ENCODE measurements around the gene IFITM5. TPM values are rescaled to one million over a fixed set of nuclear protein-coding genes. Genes with fewer than 3 reads are reported as not detected.

IFITM5 gene
- polyA plus RNA-seq, 1 donor from 2014 or later, result not detected

GRCh38 chr11:261624-262023, 37.7 kb downstream of the IFITM5 start:
- H3K27me3 Mint-ChIP-seq, result no peaks in the 10 kb centered on the region
- H3K9me3 Mint-ChIP-seq, result peaks cover 0 to 4% (median 3%) of the 10 kb centered on the region in 3 donors
- no peak overlapping the region for H3K4me3 Mint-ChIP-seq
- H3K4me1 Mint-ChIP-seq, result peaks cover 9 to 11% (median 10%) of the 10 kb centered on the region in 3 donors
- H3K27ac Mint-ChIP-seq, result peak overlapping the region in 1 of 3 donors; percentile 39
- no peaks in the 10 kb centered on the region for H3K36me3 Mint-ChIP-seq

GRCh38 chr11:259413-259812, 39.9 kb downstream of the IFITM5 start:
- no peak overlapping the region for H3K4me3 Mint-ChIP-seq
- H3K4me1 Mint-ChIP-seq, result peaks cover 11 to 18% (median 14%) of the 10 kb centered on the region in 3 donors
- H3K9me3 Mint-ChIP-seq, result peaks cover 0 to 4% (median 3%) of the 10 kb centered on the region in 3 donors
- H3K36me3 Mint-ChIP-seq, result no peaks in the 10 kb centered on the region
- no peak overlapping the region for H3K27ac Mint-ChIP-seq
- H3K27me3 Mint-ChIP-seq, result no peaks in the 10 kb centered on the region

- H3K27me3 Mint-ChIP-seq, result no peaks in the 10 kb centered on the region
- peaks cover 0 to 4% (median 3%) of the 10 kb centered on the region in 3 donors for H3K9me3 Mint-ChIP-seq
- peaks cover 11 to 18% (median 14%) of the 10 kb centered on the region in 3 donors for H3K4me1 Mint-ChIP-seq
- no peaks in the 10 kb centered on the region for H3K36me3 Mint-ChIP-seq
- peak overlapping the region in 1 of 4 donors; percentile 41 for H3K4me3 Mint-ChIP-seq
- peak overlapping the region in 1 of 3 donors; percentile 2 for H3K27ac Mint-ChIP-seq
Observed at GRCh38 chr11:257766-258493, 41.4 kb downstream of the IFITM5 start.

GRCh38 chr11:256952-257737, 42.2 kb downstream of the IFITM5 start:
- H3K4me1 Mint-ChIP-seq, result peaks cover 11 to 18% (median 14%) of the 10 kb centered on the region in 3 donors
- peaks cover 0 to 3% (median 2%) of the 10 kb centered on the region in 3 donors for H3K9me3 Mint-ChIP-seq
- H3K27ac Mint-ChIP-seq, result peak overlapping the region in 1 of 3 donors; percentile 2
- H3K27me3 Mint-ChIP-seq, result no peaks in the 10 kb centered on the region
- peak overlapping the region in 2 of 4 donors; percentile 47 to 67 for H3K4me3 Mint-ChIP-seq
- H3K36me3 Mint-ChIP-seq, result no peaks in the 10 kb centered on the region

- Mint-ChIP-seq H3K4me1 (peaks cover 13 to 24% (median 14%) of the 10 kb centered on the region in 3 donors), H3K4me3 (peak overlapping the region in 1 of 4 donors; percentile 17), H3K27me3 (no peaks in the 10 kb centered on the region), H3K36me3 (no peaks in the 10 kb centered on the region), H3K9me3 (no peaks in the 10 kb centered on the region), H3K27ac (no peak overlapping the region)
Observed at GRCh38 chr11:255816-256215, 43.5 kb downstream of the IFITM5 start.

GRCh38 chr11:255176-255575, 44.1 kb downstream of the IFITM5 start:
- H3K27me3 Mint-ChIP-seq, result no peaks in the 10 kb centered on the region
- H3K27ac Mint-ChIP-seq, result no peak overlapping the region
- H3K36me3 Mint-ChIP-seq, result no peaks in the 10 kb centered on the region
- H3K4me1 Mint-ChIP-seq, result peaks cover 13 to 28% (median 14%) of the 10 kb centered on the region in 3 donors
- H3K4me3 Mint-ChIP-seq, result no peak overlapping the region
- H3K9me3 Mint-ChIP-seq, result no peaks in the 10 kb centered on the region

GRCh38 chr11:253886-254270, 45.4 kb downstream of the IFITM5 start:
- no peaks in the 10 kb centered on the region for H3K9me3 Mint-ChIP-seq
- H3K27me3 Mint-ChIP-seq, result no peaks in the 10 kb centered on the region
- no peak overlapping the region for H3K4me3 Mint-ChIP-seq
- no peaks in the 10 kb centered on the region for H3K36me3 Mint-ChIP-seq
- peaks cover 13 to 28% (median 14%) of the 10 kb centered on the region in 3 donors for H3K4me1 Mint-ChIP-seq
- H3K27ac Mint-ChIP-seq, result no peak overlapping the region

- Mint-ChIP-seq H3K4me1 (peaks cover 12 to 28% (median 14%) of the 10 kb centered on the region in 3 donors), H3K36me3 (no peaks in the 10 kb centered on the region), H3K4me3 (no peak overlapping the region), H3K27me3 (no peaks in the 10 kb centered on the region), H3K9me3 (no peaks in the 10 kb centered on the region), H3K27ac (peak overlapping the region in 1 of 3 donors; percentile 77)
Observed at GRCh38 chr11:253160-253885, 46.0 kb downstream of the IFITM5 start.

- Mint-ChIP-seq H3K4me3 (no peak overlapping the region), H3K27ac (peak overlapping the region in 1 of 3 donors; percentile 77), H3K36me3 (no peaks in the 10 kb centered on the region), H3K27me3 (no peaks in the 10 kb centered on the region), H3K4me1 (peaks cover 7 to 24% (median 9%) of the 10 kb centered on the region in 3 donors), H3K9me3 (no peaks in the 10 kb centered on the region)
Observed at GRCh38 chr11:252666-253065, 46.7 kb downstream of the IFITM5 start.

- Mint-ChIP-seq H3K9me3 (no peaks in the 10 kb centered on the region), H3K4me1 (peaks cover 2 to 19% (median 4%) of the 10 kb centered on the region in 3 donors), H3K36me3 (peaks cover 2% of the 10 kb centered on the region), H3K27me3 (no peaks in the 10 kb centered on the region), H3K27ac (no peak overlapping the region), H3K4me3 (no peak overlapping the region)
Observed at GRCh38 chr11:251550-251949, 47.8 kb downstream of the IFITM5 start.

- H3K27ac Mint-ChIP-seq, result peak overlapping the region in 1 of 3 donors; percentile 70
- no peaks in the 10 kb centered on the region for H3K27me3 Mint-ChIP-seq
Observed at GRCh38 chr11:250740-251299, 48.5 kb downstream of the IFITM5 start.

GRCh38 chr11:250274-250673, 49.1 kb downstream of the IFITM5 start:
- H3K27ac Mint-ChIP-seq, result peak overlapping the region in 1 of 3 donors; percentile 70
- H3K27me3 Mint-ChIP-seq, result no peaks in the 10 kb centered on the region
- peaks cover 2 to 19% (median 4%) of the 10 kb centered on the region in 3 donors for H3K4me1 Mint-ChIP-seq
- H3K9me3 Mint-ChIP-seq, result no peaks in the 10 kb centered on the region
- H3K36me3 Mint-ChIP-seq, result peaks cover 6% of the 10 kb centered on the region
- no peak overlapping the region for H3K4me3 Mint-ChIP-seq

More at GRCh38 chr11:250740-251299, 48.5 kb downstream of the IFITM5 start:
- Mint-ChIP-seq H3K4me1 (peaks cover 4 to 19% (median 4%) of the 10 kb centered on the region in 3 donors), H3K9me3 (no peaks in the 10 kb centered on the region), H3K36me3 (peaks cover 4% of the 10 kb centered on the region), H3K4me3 (no peak overlapping the region)

- Mint-ChIP-seq H3K27ac (peak overlapping the region in 1 of 3 donors; percentile 39), H3K4me3 (no peak overlapping the region), H3K4me1 (peaks cover 0 to 11% (median 4%) of the 10 kb centered on the region in 3 donors), H3K9me3 (no peaks in the 10 kb centered on the region), H3K36me3 (peaks cover 7% of the 10 kb centered on the region), H3K27me3 (no peaks in the 10 kb centered on the region)
Observed at GRCh38 chr11:249062-249461, 50.3 kb downstream of the IFITM5 start.

All from IgD-negative memory B cell (primary cell).